ENCODE measurements around the gene ARMH4. TPM values are rescaled to one million over a fixed set of nuclear protein-coding genes. Genes with fewer than 3 reads are reported as not detected.

Gene ARMH4, protein sequence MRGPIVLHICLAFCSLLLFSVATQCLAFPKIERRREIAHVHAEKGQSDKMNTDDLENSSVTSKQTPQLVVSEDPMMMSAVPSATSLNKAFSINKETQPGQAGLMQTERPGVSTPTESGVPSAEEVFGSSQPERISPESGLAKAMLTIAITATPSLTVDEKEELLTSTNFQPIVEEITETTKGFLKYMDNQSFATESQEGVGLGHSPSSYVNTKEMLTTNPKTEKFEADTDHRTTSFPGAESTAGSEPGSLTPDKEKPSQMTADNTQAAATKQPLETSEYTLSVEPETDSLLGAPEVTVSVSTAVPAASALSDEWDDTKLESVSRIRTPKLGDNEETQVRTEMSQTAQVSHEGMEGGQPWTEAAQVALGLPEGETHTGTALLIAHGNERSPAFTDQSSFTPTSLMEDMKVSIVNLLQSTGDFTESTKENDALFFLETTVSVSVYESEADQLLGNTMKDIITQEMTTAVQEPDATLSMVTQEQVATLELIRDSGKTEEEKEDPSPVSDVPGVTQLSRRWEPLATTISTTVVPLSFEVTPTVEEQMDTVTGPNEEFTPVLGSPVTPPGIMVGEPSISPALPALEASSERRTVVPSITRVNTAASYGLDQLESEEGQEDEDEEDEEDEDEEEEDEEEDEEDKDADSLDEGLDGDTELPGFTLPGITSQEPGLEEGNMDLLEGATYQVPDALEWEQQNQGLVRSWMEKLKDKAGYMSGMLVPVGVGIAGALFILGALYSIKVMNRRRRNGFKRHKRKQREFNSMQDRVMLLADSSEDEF
- 1 to 10 TPM; 2.8 to 4.7 (median 3.7) TPM for total RNA-seq

DNA sequence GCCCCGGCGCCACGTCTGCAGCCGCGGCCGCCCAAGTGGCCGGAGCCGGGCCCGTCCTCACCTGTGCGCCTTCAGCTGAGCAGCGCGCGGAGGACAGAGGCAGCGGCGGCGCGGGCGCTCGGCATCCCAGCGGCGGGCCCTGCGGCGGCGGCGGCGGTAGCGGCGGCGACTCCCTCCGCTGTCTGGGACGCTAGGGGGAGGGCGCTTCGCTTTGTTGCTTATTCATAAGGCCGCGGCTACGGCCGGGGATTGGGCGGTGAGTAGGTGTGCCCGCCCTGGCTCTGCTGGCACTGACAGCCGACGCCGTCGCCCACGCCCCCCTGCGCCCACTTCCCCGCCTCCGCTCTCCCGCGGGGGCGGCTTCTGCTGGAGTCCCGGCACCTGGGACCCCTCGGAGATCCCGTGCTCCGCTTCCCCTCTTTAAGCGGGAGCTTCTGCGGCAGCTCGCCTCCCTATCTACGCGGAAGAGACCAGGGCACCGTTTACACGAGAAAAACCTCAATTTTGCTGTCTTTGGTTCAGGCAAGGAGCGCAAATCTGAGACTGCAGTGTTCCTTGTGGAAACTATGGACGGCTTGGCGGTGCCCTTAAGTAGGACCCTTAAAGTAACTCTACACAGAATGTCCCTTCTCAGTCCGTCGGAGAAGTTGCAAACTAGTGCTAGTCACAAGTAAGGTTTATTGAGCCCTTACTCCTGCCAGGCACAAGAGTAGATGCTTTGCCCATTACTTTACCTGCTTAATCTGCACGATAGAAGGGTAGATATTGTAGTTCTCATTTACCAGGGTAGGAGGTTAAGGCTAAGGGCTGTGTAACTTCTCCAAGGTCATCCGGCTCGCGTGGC, at the start of gene ARMH4:
Gene ARMH4 (minus strand): TSS at position 200 of the 844 bp plus-strand sequence. CDS start 12,855 bp downstream, outside the sequence.
- Histone ChIP-seq H3K9me3 (no peaks in the 10 kb centered on the region), H3K4me3 (peak within 1 kb of the TSS; percentile 81), H3K27me3 (peaks cover 7% of the 10 kb centered on the region), H3K36me3 (no peaks in the 10 kb centered on the region), H3K27ac (peak within 1 kb of the TSS; percentile 36), H3K4me1 (peaks cover 15% of the 10 kb centered on the region)
- TF ChIP-seq, protein P1, sequence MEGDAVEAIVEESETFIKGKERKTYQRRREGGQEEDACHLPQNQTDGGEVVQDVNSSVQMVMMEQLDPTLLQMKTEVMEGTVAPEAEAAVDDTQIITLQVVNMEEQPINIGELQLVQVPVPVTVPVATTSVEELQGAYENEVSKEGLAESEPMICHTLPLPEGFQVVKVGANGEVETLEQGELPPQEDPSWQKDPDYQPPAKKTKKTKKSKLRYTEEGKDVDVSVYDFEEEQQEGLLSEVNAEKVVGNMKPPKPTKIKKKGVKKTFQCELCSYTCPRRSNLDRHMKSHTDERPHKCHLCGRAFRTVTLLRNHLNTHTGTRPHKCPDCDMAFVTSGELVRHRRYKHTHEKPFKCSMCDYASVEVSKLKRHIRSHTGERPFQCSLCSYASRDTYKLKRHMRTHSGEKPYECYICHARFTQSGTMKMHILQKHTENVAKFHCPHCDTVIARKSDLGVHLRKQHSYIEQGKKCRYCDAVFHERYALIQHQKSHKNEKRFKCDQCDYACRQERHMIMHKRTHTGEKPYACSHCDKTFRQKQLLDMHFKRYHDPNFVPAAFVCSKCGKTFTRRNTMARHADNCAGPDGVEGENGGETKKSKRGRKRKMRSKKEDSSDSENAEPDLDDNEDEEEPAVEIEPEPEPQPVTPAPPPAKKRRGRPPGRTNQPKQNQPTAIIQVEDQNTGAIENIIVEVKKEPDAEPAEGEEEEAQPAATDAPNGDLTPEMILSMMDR (IDR thresholded peaks at IDR 0.05): peak in 1 of 2 donors; percentile 12
- TF ChIP-seq POLR2AphosphoS5 (IDR thresholded peaks at IDR 0.05): no peak
- DNase-seq (ENCODE audit: low spot score in 2 of 2): peak; percentile 85 to 89
- 9% methylated on average over 4 of the region's 70 CpGs for WGBS

DNA sequence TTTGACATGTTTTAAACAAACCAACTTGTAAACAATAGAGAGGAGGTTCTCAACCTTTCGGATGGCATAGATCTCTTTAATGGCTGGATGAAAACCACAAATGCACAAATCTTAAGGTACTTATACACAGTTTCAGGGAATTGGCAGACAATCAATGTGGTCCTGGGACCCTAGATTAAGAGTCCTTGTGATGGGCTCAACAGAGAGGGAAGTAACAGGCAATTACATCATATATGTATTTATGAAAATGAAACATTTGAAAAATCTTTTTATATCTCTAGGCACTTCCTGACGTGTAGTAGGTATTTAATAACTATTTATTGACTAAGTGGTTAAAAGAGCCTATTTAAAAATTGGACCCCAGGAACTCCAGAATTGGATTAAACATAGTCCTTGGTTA, 48.8 kb upstream of the ARMH4 start:
- Histone ChIP-seq H3K4me3 (peak overlapping the region; percentile 96), H3K27ac (peak overlapping the region; percentile 97), H3K27me3 (no peaks in the 10 kb centered on the region), H3K4me1 (peaks cover 18% of the 10 kb centered on the region), H3K36me3 (peaks cover 7% of the 10 kb centered on the region), H3K9me3 (no peaks in the 10 kb centered on the region)
- TF ChIP-seq POLR2A (IDR thresholded peaks at IDR 0.05): no peak
- TF ChIP-seq, protein P1 (IDR thresholded peaks at IDR 0.05): no peak
- TF ChIP-seq EP300 (IDR thresholded peaks at IDR 0.05): no peak
- TF ChIP-seq POLR2AphosphoS5 (IDR thresholded peaks at IDR 0.05): no peak
- 2% methylated on average over 2 of the region's 2 CpGs for WGBS
- DNase-seq (ENCODE audit: low spot score in 2 of 2): no peak

DNA sequence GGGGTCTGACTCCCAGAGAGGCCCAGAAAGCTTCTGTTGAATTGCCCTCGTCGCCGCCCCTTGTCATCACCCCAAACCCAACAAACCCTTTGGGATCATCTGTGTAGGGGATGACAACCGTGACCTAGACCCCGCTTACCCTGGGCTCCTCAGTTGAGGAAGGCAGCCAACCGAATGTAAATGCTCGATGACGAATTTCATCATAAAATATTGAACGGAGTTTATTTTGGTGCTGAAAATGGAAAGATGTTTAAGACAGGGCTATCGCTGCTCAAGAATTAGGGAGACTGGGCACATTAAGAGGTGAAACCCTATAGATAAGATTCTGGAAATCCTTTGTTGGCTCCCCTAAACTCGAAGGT, 48.4 kb upstream of the ARMH4 start:
- H3K36me3 ChIP-seq: peaks cover 7% of the 10 kb centered on the region
- H3K4me1 ChIP-seq: peaks cover 18% of the 10 kb centered on the region
- TF ChIP-seq EP300 (IDR thresholded peaks at IDR 0.05) (no peak), POLR2A (IDR thresholded peaks at IDR 0.05) (no peak), POLR2AphosphoS5 (IDR thresholded peaks at IDR 0.05) (no peak)
- TF ChIP-seq, protein P1 (IDR thresholded peaks at IDR 0.05): no peak
- 1% methylated on average over 11 of the region's 11 CpGs for WGBS
- no peaks in the 10 kb centered on the region for H3K9me3 ChIP-seq
- no peaks in the 10 kb centered on the region for H3K27me3 ChIP-seq
- peak overlapping the region; percentile 97 for H3K27ac ChIP-seq
- no peak for DNase-seq (ENCODE audit: low spot score in 2 of 2)
- peak overlapping the region; percentile 96 for H3K4me3 ChIP-seq

DNA sequence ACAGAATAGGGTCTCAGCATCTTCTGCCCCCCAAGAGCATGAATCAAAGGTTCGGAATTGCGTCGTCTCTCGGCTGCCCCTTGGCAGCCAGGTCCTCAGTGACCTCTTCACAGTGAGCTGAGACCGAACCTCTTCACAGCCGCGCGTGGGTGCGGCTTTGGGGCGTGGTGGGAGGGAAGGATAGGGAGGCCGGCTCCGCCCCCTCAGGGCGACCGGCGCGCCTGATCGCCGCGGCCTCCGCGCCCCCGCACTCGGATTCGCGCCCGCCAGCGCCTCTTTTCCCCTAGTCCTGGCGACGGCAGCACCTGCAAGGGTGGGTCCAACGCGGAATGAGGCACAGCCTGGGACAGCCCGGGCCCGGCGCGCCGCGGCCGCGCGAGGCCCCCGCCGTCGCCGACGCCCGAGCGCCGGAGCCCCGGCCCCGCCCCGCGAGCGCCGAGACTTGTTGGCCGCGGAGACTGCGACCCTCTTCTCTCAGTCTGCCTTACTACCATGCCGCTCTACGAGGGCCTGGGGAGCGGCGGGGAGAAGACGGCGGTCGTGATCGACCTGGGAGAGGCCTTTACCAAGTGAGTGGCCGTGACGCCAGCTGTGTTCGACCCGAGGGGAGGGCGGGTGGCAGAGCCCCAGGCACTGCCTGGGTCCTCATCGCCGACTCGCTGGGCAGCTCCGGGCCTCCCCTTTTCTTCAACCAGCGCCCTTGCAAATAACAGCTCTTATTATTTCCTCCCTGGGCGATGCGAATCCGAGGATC, 47.9 kb upstream of the ARMH4 start, which contains the start of gene ACTR10:
Gene ACTR10 (plus strand): TSS at position 424 of the 754 bp plus-strand sequence. CDS start 69 bp downstream, at position 493.
- WGBS: 1% methylated on average over 25 of the region's 78 CpGs
- peaks cover 18% of the 10 kb centered on the region for H3K4me1 ChIP-seq
- TF ChIP-seq POLR2A (IDR thresholded peaks at IDR 0.05) (peak in 1 of 2 donors; percentile 28), POLR2AphosphoS5 (IDR thresholded peaks at IDR 0.05) (peak in 2 of 3 donors; percentile 8 to 79)
- TF ChIP-seq, protein P1 (IDR thresholded peaks at IDR 0.05): no peak
- H3K4me3 ChIP-seq: peak within 1 kb of the TSS; percentile 96
- DNase-seq (ENCODE audit: low spot score in 2 of 2): peak; percentile 88 to 92
- H3K27me3 ChIP-seq: no peaks in the 10 kb centered on the region
- peaks cover 7% of the 10 kb centered on the region for H3K36me3 ChIP-seq
- no peaks in the 10 kb centered on the region for H3K9me3 ChIP-seq
- H3K27ac ChIP-seq: peak within 1 kb of the TSS; percentile 97

All from suprapubic skin (tissue), 4 donors.